ENCODE results near the gene MAOA.
"Not testable (repeated sequence)": the region's sequence is repeated elsewhere in the genome, so short reads cannot be mapped to it uniquely, and the experiment has no call there.

The MAOA gene

DNA sequence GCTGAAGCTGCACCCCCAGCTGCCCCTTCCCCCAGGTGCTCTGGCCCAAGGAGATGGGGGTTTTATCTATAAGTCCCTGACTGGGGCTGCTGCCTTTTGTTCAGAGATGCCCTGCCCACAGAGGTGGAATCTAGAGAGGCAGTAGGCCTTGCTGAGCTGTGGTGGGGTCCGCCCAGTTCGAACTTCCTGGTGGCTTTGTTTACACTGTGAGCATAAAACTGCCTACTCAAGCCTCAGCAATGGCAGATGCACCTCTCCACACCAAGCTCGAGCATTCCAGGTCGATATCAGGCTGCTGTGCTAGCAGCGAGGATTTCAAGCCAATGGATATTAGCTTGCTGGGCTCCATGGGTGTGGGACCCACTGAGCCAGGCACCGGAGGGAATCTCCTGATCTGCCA, 71.2 kb downstream of the MAOA start:
- not testable (repeated sequence) for H3K9me3 ChIP-seq (ENCODE audit: control insufficient read depth, low read length); H3K4me3 ChIP-seq (ENCODE audit: insufficient read depth, low read depth, low read length, poor library complexity, severe bottlenecking); H3K36me3 ChIP-seq (ENCODE audit: control insufficient read depth, insufficient read depth, low read length); H3K27ac ChIP-seq (ENCODE audit: insufficient read depth, low read length, poor library complexity, severe bottlenecking); H3K27me3 ChIP-seq (replicated peaks; ENCODE audit: control insufficient read depth, insufficient read depth, low read length, poor library complexity, severe bottlenecking); H3K4me1 ChIP-seq (ENCODE audit: control insufficient read depth, insufficient read depth, low read length, poor library complexity, severe bottlenecking); DNase-seq

DNA sequence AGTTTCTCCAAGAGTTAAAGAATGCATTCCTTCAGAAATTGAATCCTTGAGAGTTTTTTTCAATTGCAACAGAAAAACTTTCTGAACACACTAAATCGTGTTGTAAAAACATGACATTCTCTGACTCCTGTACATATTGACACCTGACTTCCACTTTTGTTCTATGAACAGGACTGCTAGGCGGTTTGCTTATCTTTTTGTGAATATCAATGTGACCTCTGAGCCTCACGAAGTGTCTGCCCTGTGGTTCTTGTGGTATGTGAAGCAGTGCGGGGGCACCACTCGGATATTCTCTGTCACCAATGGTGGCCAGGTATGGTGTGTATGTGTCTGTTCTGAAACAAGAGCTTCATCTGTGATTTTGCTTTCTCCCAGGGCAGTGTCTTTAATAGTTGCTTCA, 71.9 kb downstream of the MAOA start:
- H3K36me3 ChIP-seq (ENCODE audit: control insufficient read depth, insufficient read depth, low read length): no peaks in the 10 kb centered on the region
- DNase-seq: no peak
- H3K9me3 ChIP-seq (ENCODE audit: control insufficient read depth, low read length): no peaks in the 10 kb centered on the region
- H3K27me3 ChIP-seq (replicated peaks; ENCODE audit: control insufficient read depth, insufficient read depth, low read length, poor library complexity, severe bottlenecking): no peaks in the 10 kb centered on the region
- H3K27ac ChIP-seq (ENCODE audit: insufficient read depth, low read length, poor library complexity, severe bottlenecking): no peak overlapping the region
- H3K4me1 ChIP-seq (ENCODE audit: control insufficient read depth, insufficient read depth, low read length, poor library complexity, severe bottlenecking): no peaks in the 10 kb centered on the region
- H3K4me3 ChIP-seq (ENCODE audit: insufficient read depth, low read depth, low read length, poor library complexity, severe bottlenecking): no peak overlapping the region

DNA sequence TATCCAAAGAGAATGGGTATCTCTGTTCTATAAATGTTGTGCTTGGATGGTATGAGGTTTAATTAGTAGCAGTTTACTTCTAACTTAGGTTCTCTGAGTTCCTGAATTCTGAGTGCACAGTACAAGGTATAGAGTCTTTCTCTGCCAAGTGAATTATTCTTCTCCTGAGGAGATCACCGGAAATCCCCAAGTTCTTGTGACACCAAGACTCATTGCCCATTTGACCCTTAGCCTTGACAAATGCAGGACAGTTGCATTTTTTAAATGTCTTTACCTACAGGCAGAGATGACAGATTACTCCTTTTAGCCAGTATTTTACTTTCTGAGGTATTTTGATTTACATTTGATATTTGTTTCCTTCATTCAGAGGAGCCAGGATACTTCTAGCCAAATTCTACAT, 72.9 kb downstream of the MAOA start:
- Histone ChIP-seq H3K4me1 (ENCODE audit: control insufficient read depth, insufficient read depth, low read length, poor library complexity, severe bottlenecking) (no peaks in the 10 kb centered on the region), H3K36me3 (ENCODE audit: control insufficient read depth, insufficient read depth, low read length) (no peaks in the 10 kb centered on the region), H3K4me3 (ENCODE audit: insufficient read depth, low read depth, low read length, poor library complexity, severe bottlenecking) (no peak overlapping the region), H3K27ac (ENCODE audit: insufficient read depth, low read length, poor library complexity, severe bottlenecking) (no peak overlapping the region), H3K27me3 (replicated peaks; ENCODE audit: control insufficient read depth, insufficient read depth, low read length, poor library complexity, severe bottlenecking) (no peaks in the 10 kb centered on the region), H3K9me3 (ENCODE audit: control insufficient read depth, low read length) (no peaks in the 10 kb centered on the region)
- no peak for DNase-seq

DNA sequence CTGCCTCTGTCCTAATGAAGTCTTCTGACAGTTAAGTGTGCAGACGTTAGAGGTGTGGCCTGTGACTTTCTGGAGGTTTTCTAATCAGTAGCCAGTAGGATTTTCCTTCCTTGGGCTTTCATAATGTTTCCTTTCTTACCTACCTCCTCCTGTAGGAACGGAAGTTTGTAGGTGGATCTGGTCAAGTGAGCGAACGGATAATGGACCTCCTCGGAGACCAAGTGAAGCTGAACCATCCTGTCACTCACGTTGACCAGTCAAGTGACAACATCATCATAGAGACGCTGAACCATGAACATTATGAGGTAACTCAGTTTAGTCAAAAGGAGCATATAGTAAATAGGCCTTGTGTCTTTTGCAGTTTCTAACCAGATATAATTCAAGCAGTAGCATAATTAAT, 75.0 kb downstream of the MAOA start:
- H3K27ac ChIP-seq (ENCODE audit: insufficient read depth, low read length, poor library complexity, severe bottlenecking): no peak overlapping the region
- no peak for DNase-seq
- H3K4me1 ChIP-seq (ENCODE audit: control insufficient read depth, insufficient read depth, low read length, poor library complexity, severe bottlenecking): no peaks in the 10 kb centered on the region
- no peak overlapping the region for H3K4me3 ChIP-seq (ENCODE audit: insufficient read depth, low read depth, low read length, poor library complexity, severe bottlenecking)
- no peaks in the 10 kb centered on the region for H3K9me3 ChIP-seq (ENCODE audit: control insufficient read depth, low read length)
- no peaks in the 10 kb centered on the region for H3K27me3 ChIP-seq (replicated peaks; ENCODE audit: control insufficient read depth, insufficient read depth, low read length, poor library complexity, severe bottlenecking)
- no peaks in the 10 kb centered on the region for H3K36me3 ChIP-seq (ENCODE audit: control insufficient read depth, insufficient read depth, low read length)

DNA sequence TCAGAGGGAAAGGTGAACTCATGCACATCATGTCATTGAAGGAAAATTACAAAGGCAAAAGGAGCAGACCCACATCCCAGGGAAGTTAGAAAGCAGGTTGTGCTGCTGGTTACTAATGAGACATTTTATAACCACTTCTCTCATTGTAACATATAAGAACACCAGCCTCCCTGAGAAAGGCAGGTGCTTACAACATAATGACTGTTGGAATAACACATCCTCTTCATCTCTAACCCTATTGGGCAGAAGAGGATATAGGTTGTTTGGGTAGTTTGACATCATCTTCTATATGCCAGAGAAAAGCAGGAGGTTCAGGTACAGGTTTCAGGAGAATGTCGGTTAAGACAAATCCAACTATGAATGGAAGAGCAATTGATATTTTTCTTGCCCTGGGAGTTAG, 77.6 kb downstream of the MAOA start:
- DNase-seq: no peak
- Histone ChIP-seq H3K27ac (ENCODE audit: insufficient read depth, low read length, poor library complexity, severe bottlenecking) (no peak overlapping the region), H3K4me3 (ENCODE audit: insufficient read depth, low read depth, low read length, poor library complexity, severe bottlenecking) (no peak overlapping the region), H3K9me3 (ENCODE audit: control insufficient read depth, low read length) (no peaks in the 10 kb centered on the region), H3K36me3 (ENCODE audit: control insufficient read depth, insufficient read depth, low read length) (no peaks in the 10 kb centered on the region), H3K4me1 (ENCODE audit: control insufficient read depth, insufficient read depth, low read length, poor library complexity, severe bottlenecking) (no peaks in the 10 kb centered on the region), H3K27me3 (replicated peaks; ENCODE audit: control insufficient read depth, insufficient read depth, low read length, poor library complexity, severe bottlenecking) (no peaks in the 10 kb centered on the region)

DNA sequence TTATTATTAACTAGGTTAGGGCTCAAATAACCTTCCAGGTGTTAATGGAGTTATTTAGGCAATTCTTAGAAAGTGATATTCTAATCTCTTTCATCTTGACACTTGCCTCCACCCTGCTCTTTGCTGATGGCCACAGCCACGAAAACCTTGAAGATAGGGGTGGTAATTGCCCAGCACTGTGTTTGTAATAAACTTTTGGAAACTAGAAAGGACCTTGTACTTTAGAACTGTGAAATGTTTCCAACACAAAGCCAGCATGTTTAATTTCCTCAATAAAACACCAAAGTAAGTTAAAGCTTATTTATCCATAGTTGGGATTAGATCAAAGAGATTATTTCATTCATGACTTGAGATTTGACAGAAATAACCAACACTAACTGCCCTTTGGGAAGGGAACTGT, 78.3 kb downstream of the MAOA start:
- Histone ChIP-seq H3K4me3 (ENCODE audit: insufficient read depth, low read depth, low read length, poor library complexity, severe bottlenecking) (no peak overlapping the region), H3K27ac (ENCODE audit: insufficient read depth, low read length, poor library complexity, severe bottlenecking) (no peak overlapping the region), H3K36me3 (ENCODE audit: control insufficient read depth, insufficient read depth, low read length) (no peaks in the 10 kb centered on the region), H3K27me3 (replicated peaks; ENCODE audit: control insufficient read depth, insufficient read depth, low read length, poor library complexity, severe bottlenecking) (no peaks in the 10 kb centered on the region), H3K9me3 (ENCODE audit: control insufficient read depth, low read length) (no peaks in the 10 kb centered on the region), H3K4me1 (ENCODE audit: control insufficient read depth, insufficient read depth, low read length, poor library complexity, severe bottlenecking) (no peaks in the 10 kb centered on the region)
- DNase-seq: no peak

DNA sequence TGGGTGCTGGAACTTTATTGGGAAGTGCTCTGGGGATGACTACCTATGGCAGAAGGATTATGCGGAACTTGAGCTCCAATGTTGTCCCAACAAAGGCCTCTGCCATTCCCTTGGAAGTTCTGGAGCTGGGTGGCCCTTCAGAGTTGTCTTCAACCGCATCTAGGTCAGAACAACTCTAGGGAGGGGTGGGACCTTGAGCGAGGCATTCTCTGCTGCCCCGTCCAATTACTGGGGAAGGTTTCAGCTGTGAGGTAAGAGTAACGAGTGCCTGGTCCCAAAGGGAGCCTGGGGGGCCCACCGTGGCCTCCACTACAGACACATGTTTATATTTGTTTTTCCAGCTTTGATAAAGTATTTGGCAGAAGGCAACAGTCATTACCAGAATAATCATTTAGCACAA, 79.4 kb downstream of the MAOA start:
- no peak for DNase-seq
- Histone ChIP-seq H3K36me3 (ENCODE audit: control insufficient read depth, insufficient read depth, low read length) (no peaks in the 10 kb centered on the region), H3K27ac (ENCODE audit: insufficient read depth, low read length, poor library complexity, severe bottlenecking) (no peak overlapping the region)

DNA sequence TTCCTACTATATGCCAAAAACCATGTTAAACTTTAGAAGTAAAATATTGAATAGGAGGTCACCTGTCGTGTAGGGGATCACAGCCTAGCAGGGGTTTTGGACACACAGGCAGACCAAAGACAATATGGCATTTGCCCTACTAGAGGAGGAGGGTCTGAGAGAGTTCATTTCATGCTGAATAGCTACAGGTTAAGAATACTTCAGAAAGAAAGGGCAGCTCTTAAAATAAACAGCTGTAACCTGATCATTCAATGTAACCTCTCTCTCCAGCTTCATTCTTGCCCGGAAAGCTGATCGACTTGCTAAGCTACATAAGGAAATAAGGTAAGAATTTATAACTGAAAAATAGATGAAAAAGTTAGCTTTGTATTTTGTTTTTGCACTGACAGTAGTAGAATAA, 79.9 kb downstream of the MAOA start:
- Histone ChIP-seq H3K4me3 (ENCODE audit: insufficient read depth, low read depth, low read length, poor library complexity, severe bottlenecking) (no peak overlapping the region), H3K36me3 (ENCODE audit: control insufficient read depth, insufficient read depth, low read length) (no peaks in the 10 kb centered on the region), H3K27me3 (replicated peaks; ENCODE audit: control insufficient read depth, insufficient read depth, low read length, poor library complexity, severe bottlenecking) (no peaks in the 10 kb centered on the region), H3K9me3 (ENCODE audit: control insufficient read depth, low read length) (no peaks in the 10 kb centered on the region), H3K27ac (ENCODE audit: insufficient read depth, low read length, poor library complexity, severe bottlenecking) (no peak overlapping the region), H3K4me1 (ENCODE audit: control insufficient read depth, insufficient read depth, low read length, poor library complexity, severe bottlenecking) (no peaks in the 10 kb centered on the region)
- no peak for DNase-seq

More for the DNA sequence above, 79.4 kb downstream of the MAOA start:
- Histone ChIP-seq H3K4me1 (ENCODE audit: control insufficient read depth, insufficient read depth, low read length, poor library complexity, severe bottlenecking) (no peaks in the 10 kb centered on the region), H3K4me3 (ENCODE audit: insufficient read depth, low read depth, low read length, poor library complexity, severe bottlenecking) (no peak overlapping the region), H3K9me3 (ENCODE audit: control insufficient read depth, low read length) (no peaks in the 10 kb centered on the region), H3K27me3 (replicated peaks; ENCODE audit: control insufficient read depth, insufficient read depth, low read length, poor library complexity, severe bottlenecking) (no peaks in the 10 kb centered on the region)

DNA sequence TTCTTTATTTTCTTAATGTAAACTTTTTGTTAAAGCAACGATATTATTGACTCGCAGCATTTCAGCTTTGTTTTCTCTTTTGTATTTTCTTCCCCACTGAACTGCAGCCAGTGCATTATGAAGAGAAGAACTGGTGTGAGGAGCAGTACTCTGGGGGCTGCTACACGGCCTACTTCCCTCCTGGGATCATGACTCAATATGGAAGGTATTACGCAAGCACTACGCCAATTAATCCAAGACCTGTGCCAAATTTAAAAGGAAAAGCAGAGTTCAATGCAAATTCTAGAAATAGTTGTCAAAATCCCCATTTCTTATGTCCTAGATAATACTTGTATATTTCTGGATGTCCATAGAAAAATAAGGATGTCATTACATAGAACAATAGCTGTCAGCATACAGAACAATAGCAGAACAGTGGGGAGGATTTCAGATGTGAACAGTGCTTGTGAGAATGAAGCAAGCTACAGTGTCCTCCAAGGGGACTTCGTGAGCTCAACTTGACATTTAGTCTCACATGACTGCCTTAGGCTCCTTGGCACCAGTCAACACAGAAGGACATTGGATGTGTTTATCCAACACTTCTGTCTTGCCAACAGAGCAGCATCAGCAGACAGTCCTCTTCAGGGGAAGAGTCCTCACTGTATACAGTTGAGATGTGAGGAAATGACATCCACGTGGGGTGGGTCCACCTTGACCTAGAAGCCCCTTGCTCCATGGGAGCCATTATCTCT, 85.9 kb downstream of the MAOA start:
- no peaks in the 10 kb centered on the region for H3K36me3 ChIP-seq (ENCODE audit: control insufficient read depth, insufficient read depth, low read length)
- H3K27ac ChIP-seq (ENCODE audit: insufficient read depth, low read length, poor library complexity, severe bottlenecking): no peak overlapping the region
- no peak for DNase-seq
- no peaks in the 10 kb centered on the region for H3K27me3 ChIP-seq (replicated peaks; ENCODE audit: control insufficient read depth, insufficient read depth, low read length, poor library complexity, severe bottlenecking)
- H3K4me1 ChIP-seq (ENCODE audit: control insufficient read depth, insufficient read depth, low read length, poor library complexity, severe bottlenecking): no peaks in the 10 kb centered on the region
- H3K4me3 ChIP-seq (ENCODE audit: insufficient read depth, low read depth, low read length, poor library complexity, severe bottlenecking): no peak overlapping the region
- H3K9me3 ChIP-seq (ENCODE audit: control insufficient read depth, low read length): no peaks in the 10 kb centered on the region

DNA sequence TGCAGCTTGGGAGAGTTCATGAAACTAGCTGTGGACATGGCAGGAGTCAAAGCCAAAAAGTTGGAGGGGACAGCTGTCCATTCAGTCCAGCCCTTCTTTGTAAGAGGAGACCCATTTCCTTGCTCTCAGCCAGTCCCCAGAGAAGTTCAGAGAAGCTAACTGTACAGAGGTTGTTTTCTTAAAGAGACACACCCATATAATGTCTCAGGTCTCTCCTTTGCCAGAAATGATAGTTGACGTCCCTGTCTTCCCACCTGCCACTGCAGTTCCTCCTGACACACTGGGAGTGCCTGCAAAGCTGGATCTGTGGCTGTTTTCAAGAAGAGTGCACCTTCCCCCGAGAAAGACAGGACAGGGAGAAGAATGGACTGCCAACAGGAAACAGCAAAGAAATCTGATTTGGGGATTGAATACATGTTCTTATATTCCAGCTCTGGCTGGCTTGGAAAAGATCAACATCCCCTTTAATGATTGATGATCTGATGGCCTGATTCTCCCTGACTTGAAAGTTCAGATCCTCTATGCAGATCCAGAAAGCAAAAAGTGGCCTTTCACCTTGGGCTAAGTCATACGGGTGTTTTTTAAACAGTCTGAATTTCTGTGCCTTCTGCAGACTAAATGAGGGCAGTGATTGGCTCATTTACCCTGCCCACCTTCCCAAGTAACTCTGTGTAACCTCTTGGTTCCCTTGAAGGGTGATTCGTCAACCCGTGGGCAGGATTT, 87.2 kb downstream of the MAOA start:
- Histone ChIP-seq H3K9me3 (ENCODE audit: control insufficient read depth, low read length) (no peaks in the 10 kb centered on the region), H3K4me1 (ENCODE audit: control insufficient read depth, insufficient read depth, low read length, poor library complexity, severe bottlenecking) (no peaks in the 10 kb centered on the region), H3K36me3 (ENCODE audit: control insufficient read depth, insufficient read depth, low read length) (no peaks in the 10 kb centered on the region), H3K4me3 (ENCODE audit: insufficient read depth, low read depth, low read length, poor library complexity, severe bottlenecking) (no peak overlapping the region), H3K27ac (ENCODE audit: insufficient read depth, low read length, poor library complexity, severe bottlenecking) (no peak overlapping the region), H3K27me3 (replicated peaks; ENCODE audit: control insufficient read depth, insufficient read depth, low read length, poor library complexity, severe bottlenecking) (no peaks in the 10 kb centered on the region)
- DNase-seq: no peak

Measured in effector memory CD4-positive, alpha-beta T cell (primary cell).